CD4-positive, alpha-beta T cell treated with Interleukin-2 at 100 ng/mL for 4 hours (primary cell): ENCODE results near the gene ALDH2.
A peak's percentile ranks its signal among the peaks of the same experiment; 100 is the strongest.
"Not testable (repeated sequence)": the region's sequence is repeated elsewhere in the genome, so short reads cannot be mapped to it uniquely, and the experiment has no call there.

Source experiments
- DNase-seq: peaks from one replicate; pipeline ENCODE4 v3.0.0-alpha.2; 2020; ENCODE audit warnings: low spot score

The ALDH2 gene

DNA sequence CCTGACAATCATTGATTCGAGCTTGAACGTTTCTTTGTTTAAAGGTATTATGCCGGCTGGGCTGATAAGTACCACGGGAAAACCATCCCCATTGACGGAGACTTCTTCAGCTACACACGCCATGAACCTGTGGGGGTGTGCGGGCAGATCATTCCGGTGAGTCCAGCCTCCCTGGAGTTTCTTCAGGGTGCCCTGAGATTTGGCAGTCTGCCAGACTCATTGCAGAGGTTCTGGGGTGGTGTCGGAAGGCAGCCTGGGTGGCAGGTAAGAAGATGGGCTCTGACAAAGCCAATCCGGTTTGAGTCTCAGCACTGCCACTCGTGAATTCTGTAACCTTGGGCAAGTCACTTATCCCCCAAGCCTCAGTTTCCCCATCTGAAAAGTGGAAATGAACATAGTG is 23.0 kb downstream of the ALDH2 start:
- DNase-seq = no peak

DNA sequence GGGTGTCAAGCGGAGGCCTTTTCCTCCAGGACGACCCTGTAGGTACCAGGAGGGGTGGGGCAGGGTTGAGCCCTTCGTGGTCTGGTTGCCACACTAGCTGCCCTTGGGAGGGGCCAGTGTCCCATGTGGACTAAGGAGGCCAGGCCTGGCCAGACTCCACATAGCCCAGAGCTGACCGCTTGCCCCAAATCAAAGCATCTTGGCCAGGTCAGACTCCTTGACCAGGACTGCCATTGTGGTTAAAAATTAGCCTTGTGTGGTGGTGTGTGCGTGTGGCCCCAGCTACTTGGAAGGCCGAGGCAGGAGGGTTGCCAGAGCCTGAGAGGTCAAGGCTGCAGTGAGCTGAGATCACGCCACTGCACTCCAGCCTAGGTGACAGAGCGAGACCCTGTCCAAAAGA is 24.8 kb downstream of the ALDH2 start:
- no peak for DNase-seq

DNA sequence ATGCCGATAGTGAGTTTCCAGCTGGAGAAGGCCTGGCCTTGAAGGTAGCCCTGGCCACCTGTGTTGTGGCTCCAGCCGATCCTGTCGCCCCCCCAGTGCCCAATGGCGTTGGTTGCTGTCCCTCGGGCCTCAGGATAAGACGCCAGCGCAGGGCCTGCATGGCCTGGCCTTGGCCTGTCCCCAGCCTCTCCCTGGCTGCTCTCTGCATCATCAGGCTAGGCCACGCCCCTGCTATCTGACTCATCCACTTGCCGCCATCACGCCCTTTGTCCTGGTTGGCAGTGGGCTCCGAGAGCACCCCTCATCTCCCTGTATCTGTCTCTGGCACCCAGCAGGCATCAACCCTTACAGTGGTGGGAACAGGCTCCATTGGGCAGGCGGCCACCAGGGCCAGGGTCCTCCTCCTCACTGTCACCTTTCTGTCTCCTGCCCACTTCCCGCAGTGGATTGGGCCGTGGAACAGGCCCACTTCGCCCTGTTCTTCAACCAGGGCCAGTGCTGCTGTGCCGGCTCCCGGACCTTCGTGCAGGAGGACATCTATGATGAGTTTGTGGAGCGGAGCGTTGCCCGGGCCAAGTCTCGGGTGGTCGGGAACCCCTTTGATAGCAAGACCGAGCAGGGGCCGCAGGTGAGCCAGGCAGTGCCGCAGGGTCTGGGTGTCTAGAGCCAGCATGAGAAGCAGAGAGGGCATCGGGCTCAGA is 25.6 kb downstream of the ALDH2 start:
- no peak for DNase-seq

DNA sequence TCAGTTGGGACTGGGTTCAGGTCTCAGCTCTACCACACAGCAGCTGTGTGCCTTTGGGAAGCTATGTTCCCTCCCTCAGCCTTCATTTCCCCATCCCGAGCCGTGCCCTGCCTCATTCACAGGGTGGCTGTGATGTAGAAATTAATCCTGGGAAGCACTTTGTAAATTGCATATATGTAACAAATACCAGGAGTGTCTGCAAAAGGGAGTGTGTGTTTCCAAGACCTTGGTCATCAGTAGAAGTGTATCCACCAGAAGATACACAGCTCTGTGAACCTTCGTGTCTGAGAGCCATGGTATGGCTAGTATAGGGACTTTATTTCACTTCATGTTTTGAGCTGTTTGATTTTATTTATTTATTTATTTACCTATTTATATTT is 26.1 kb downstream of the ALDH2 start:
- DNase-seq = no peak

DNA sequence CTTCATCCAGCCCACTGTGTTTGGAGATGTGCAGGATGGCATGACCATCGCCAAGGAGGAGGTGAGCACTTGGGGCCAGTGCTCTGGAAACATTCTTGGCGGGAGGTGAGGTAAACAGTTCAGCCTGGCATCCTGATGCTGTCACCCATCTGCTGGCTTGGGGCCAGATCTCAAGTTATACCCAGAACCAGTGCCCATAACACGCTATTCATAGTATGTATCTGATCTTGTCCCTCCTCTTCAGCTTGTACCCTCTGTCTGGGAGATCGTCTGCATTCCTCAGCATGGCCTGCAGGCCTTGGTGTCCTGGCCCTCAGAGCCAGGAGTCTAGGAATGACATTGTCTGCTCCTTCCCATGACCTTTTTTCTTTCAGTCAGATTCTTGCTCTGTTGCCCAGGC is 31.4 kb downstream of the ALDH2 start:
- no peak for DNase-seq

DNA sequence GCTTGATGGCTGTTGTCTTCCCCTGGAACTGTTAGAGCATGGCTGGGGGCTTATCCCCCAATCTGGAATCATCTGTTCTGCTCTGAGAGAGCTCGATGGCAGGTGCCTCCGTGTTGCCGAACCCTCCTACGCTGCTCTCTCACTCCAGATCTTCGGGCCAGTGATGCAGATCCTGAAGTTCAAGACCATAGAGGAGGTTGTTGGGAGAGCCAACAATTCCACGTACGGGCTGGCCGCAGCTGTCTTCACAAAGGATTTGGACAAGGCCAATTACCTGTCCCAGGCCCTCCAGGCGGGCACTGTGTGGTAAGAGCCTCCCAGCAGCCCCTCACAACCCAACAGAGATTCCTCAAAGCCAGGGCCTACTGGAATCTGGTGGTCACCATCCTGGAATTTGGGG is 33.0 kb downstream of the ALDH2 start:
- DNase-seq = no peak

DNA sequence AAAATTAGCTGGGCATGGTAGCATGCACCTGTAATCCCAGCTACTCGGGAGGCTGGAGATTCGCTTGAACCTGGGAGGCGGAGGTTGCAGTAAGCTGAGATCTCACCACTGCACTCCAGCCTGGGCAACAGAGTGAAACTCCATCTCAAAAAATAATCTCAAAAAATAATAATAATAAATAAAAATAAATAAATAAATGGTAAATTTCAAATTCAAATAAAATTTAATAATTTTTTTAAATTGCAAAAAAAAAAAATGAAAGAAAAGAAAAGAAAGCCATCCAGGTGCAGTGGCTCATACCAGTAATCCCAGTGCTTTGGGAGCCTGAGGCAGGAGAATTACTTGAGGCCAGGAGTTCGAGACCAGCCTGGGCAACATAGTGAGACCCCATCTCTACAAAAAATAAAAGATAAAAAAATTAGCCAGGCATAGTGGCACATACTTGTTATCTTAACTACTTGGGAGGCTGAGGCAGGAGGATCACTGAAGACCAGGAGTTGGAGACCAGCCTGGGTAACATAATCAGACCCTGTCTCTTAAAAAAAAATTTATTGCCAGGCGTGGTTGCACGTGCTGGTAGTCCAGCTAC is 36.4 kb downstream of the ALDH2 start:
- no peak for DNase-seq

DNA sequence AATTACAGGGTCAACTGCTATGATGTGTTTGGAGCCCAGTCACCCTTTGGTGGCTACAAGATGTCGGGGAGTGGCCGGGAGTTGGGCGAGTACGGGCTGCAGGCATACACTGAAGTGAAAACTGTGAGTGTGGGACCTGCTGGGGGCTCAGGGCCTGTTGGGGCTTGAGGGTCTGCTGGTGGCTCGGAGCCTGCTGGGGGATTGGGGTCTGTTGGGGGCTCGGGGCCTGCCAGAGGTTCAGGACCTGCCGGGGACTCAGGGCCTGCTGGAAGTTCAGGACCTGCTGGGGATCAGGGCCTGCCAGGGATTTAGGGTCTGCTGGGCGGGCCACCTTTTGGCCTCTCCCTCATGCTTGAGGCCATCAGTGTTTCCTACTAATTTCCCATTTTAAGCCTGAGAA is 37.1 kb downstream of the ALDH2 start:
- DNase-seq = no peak

DNA sequence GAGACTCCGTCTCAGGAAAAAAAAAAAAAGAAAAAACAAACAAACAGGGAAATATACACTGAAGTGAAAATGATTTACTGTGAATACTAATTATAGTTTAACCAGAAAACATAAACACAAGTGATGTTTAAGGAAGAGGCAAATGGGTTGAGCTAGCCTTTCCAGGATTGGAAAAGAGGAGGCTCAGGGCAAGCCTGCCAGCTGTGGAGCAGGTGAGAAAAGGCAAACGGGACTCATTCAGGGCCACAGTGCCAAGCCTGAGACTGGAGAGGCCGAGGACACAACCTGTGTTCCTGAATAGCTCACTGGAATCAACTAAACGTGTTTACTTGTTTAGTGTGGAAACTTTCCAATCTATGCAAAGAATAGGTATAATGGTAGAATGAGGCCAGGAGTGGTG is 39.6 kb downstream of the ALDH2 start:
- DNase-seq = no peak

DNA sequence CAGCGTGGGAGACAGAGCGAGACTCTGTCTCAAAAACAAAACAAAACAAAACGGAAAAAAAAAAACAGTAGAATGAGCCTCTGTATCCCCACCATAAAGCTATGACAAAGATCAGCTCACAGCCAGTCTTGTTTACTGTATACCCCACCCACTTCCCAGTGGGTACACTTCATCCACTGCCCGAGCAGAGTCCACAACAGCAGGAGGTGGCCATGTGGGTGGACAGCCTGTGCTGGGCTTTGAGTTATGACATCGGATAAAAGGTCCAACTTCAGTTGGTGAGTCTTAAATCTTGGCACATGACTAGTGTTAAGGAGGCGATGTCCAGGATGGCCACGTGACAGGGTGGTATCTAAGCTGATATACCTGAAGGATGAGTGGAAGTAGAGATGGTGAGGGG is 40.5 kb downstream of the ALDH2 start:
- DNase-seq = no peak

DNA sequence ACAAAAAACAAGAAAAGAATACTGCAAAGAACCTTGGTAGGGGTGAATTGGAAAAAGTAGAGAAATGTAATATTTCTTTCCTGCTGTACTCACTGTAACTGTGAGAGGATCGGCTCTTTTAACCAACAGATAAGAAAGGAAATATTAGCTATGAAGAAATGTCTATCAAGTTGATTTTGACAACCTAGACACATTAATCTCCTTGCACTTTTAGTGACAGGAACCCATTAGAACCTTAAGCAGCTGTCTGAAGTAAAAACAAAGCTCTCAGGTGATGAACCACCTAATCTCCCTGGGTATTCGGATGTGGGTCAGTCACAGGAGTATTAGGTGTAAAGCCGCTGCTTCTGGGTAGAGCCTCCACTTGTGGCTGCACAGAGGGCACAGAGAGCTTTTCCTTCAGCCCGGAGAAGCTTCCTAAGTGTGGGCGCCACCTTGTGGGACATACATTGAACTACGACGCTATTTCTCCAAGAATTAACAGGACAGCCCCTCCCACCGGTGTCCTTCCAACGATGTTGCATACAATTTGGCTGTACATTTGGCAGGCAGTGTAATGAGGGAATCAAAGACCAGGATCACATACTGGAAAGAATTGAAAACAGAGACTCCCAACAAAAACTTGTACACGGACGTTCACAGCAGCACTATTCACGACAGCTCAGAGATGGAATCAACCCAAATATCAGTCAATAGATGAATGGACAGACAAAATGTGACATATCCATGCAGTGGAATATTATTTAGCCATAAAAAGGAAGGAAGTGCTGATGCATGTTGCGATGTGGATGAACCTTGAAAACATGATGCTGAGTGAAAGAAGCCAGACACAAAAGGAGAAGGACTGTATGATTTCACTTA is 46.4 kb downstream of the ALDH2 start:
- DNase-seq = peak; percentile 69

DNA sequence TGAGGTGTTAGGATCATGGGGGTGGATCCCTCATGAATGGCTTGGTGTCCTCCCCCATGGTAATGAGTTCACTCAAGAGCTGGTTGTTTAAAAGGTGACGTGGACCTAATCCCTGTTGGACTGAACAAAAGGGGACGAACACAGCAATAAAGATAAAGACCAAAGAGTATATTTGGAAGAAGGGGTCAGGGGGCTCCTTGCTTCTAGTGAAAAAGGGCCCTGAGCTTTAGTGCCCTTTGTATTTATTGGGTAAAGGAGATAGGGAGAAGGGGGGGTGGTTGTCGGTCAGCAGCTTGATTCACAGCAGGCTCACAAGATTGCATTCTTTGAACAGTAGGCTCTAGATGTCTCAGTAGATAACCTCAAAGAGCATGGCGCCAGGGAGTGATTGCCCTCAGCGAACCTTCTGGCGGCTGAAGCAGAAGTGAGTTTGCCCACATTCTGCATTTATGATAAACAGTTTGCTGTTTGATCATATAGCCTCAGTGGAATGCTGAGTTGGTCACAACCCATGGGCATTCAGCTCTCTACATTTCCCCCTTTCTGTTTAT is 49.4 kb downstream of the ALDH2 start:
- no peak for DNase-seq

DNA sequence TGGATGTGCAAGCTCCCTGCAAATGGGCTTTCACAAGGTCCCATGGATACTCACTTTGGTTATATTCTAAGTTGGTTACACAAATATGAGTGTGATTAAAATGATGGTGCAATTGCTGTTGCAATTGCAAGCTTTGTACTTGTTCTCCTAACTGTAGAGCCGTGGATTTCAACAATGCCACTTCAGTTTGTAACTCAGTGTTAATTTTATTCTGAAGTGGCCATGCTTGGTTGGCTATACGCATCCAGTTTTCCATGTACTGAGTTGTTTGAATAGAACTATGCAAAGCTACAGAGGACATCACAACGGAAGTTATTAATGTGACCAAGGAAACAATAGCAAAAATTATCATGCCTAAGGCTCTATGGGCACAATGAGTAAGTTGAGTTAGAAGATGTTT is 50.2 kb downstream of the ALDH2 start:
- DNase-seq = not testable (repeated sequence)

DNA sequence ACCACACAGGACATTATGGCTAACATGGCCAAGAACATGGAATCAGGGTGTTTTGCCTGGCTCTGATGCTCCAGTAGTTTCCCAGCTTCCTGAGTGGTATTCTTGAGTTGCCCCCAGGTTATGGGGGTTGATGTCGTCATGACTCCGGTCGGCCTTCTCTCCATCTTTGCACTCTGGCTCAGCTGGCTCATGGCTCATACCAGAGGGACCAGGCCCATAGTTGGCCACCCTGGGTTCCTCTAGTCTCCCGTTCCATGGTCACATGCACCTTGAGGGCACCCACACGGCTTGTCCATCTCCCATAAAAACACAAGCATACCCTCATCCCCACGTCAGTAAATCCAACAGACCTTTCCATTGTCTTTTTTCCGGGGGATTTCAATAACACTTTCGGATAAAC is 51.6 kb downstream of the ALDH2 start:
- DNase-seq = no peak

DNA sequence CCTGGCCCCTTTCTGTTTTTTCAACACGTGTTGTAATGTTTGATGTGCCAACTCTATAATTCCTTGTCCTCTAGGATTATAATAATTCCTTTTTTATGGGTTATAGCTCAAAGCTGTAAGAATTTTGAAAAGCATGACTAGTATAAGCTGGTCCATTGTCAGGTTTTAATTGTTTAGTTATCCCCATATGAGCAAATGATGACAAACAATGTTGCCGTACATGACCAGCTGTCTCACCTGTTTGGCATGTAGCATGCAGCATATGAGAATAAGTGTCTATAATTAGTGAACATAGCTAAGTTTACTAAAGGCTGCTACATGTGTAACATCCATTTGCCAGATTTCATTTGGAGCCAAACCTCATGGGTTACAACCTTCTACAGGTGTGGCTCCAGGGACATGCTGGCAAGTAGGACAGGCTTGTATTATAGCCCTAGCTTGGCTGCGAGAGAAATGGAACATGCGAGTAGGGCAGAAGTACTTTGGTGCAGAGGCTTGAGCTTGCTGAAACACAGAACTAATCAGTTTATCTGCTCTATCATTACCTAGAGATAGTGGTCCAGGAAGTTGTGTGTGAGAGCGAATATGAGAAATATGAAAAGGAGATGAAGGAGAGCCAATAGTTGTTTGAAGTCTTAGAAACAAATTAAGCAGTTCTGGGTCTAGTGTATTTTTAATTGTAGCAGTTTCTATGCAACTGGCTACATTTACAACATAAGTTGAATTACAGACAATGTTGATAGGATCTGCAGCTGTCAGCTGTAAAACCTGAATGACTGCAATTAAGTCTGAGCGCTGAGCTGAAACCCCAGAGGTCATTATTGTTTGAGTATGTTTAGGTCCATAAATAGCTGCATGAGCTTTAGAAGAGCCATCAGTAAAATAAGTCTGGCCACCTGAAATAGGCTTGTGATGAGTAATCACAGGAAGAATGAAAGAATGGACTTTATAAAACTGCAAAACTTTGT is 52.7 kb downstream of the ALDH2 start:
- no peak for DNase-seq

DNA sequence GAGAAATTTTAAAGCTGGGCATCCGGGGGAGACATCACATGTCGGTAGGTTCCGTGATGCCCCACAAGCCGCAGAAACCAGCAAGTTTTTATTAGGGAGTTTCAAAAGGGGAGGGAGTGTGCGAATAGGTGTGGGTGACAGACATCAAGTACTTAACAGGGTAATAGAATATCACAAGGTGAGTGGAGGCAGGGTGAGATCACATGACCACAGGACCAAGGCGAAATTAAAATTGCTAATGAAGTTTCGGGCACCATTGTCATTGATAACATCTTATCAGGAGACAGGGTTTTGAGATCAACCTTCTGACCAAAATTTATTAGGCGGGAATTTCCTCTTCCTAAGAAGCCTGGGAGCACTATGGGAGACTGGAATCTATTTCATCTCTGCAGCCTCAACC is 54.1 kb downstream of the ALDH2 start:
- DNase-seq = not testable (repeated sequence)

DNA sequence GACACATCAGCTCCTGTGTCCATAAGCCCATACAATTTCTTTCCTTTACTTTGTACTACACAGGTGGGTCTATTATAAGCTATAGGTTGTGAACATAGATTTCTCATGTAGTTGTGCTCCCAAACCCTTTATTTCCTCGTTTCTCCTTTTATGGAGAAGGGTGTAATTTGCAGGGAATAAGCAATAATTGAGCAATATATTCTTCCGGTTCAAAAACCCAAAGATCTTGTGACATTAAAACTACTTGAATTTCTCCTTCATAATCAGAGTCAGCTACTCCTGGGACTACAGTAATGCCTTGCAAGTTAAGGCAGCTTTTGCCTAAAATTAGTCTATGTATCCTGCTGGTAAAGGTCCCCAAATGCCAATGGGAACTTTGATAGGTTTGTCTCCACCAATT is 56.2 kb downstream of the ALDH2 start:
- no peak for DNase-seq

DNA sequence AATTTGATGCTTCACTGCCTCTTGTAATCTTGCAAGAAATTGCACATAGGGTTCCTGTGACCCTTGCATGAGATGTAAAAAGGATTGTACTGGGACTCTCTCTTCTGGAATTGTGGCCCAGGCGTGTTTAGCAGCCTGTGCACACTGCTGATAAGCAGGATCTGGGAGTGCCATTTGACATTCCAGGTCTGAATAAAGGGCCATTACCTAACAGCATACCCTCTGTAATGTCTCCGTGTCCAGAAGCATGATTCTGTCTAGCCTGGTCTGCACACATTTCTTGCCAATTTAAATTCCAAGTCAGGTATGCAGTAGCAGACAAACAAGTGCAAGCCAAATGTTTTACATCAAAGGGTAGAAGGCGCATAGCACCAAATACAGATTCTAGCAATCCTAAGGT is 57.2 kb downstream of the ALDH2 start:
- no peak for DNase-seq

DNA sequence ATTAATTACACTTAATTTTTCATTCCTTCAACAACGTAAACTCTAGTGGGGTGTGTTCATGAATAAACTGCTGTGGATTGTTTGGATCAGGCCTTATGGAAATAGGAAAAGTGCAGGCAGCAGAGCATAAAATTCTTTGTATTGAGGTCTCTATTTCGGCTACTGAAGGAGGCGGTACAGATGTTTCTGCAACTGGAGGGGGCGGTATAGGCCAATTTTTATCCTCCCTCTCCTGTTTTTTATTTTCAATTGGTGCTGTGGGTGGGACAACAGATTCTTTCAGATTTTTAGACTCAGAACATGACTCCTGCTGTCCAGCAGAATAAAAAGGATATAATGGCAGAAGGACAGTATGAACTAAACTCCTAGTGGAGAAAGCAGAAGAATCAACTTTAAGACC is 57.6 kb downstream of the ALDH2 start:
- peak; percentile 24 for DNase-seq

DNA sequence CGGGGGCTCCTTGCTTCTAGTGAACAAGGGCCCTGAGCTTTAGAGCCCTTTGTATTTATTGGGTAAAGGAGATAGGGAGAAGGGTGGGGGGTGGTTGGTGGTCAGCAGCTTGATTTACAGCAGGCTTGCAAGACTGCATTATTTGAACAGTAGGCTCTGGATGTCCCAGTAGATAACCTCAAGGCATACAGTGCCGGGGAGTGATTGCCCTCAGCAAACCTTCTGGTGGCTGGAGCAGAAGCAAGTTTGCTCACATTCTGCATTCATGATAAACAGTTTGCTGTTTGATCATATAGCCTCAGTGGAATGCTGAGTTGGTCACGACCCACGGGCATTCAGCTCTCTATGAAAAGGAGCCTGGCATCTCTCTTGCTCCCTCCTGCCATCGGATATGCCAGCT is 58.8 kb downstream of the ALDH2 start:
- DNase-seq = no peak

DNA sequence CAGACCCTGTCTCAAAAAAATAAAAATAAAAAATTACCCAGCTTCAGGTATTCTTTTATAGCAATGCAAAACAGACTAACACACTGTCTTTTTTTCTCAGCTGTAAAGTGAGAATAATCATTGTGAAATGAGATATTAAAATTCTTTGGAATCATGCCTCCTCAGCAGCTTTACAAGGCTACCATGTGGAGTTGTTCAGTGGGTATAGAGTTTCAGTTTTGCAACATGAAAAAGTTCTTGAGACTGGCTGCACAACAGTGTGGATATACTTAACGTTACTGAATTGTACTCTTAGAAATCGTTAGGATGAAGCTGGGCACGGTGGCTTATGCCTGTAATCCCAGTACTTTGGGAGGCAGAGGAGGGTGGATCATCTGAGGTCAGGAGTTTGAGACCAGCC is 59.6 kb downstream of the ALDH2 start:
- no peak for DNase-seq

DNA sequence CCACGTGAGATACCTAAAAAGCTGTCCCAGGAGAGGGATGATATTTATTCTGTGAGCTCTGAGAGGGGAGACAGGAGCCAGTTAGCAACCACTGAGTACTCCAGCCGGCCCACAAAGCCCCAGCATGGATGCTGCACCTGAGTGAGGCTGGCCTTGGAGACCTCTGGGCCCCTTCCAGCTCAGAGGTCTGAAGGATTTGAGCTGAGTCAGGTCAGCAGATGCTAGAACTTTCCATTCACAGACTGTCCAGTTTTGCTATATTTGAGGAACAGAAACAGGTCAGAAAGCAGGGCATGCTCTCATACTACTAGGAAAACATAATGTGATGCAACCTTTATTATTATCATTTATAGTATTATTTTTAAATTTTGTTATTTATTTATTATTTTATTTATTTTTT is 60.3 kb downstream of the ALDH2 start:
- no peak for DNase-seq
